ENCODE results near the gene TRPC4. TPM values are rescaled to one million over a fixed set of nuclear protein-coding genes. Genes with fewer than 3 reads are reported as not detected.
"Not testable (repeated sequence)": the region's sequence is repeated elsewhere in the genome, so short reads cannot be mapped to it uniquely, and the experiment has no call there.

TRPC4 gene
- total and polyA plus RNA-seq, 10 donors, result 0.06 to 0.42 (median 0.15) TPM; not detected in 4

DNA sequence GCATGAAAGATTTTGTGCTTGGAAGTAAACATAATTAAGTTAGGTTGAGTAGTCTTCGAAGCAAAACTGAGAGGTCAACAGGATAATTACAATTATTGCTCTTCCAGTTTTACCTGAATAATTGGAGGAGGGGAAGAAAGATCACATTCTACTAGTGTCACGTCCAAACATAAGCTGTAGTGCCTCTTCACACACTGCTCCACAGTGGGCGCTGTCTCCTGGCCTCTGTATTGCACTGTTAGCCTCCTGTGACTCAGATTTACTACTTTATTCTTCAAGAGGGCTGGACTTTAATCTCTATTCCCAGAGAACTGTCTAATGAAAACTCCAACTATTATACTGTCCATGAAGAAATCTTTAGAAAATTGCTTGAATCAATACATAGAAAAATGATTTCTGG, 62.9 kb downstream of the TRPC4 start:
- no peak overlapping the region for H3K4me3 ChIP-seq
- DNase-seq, result no peak
- H3K4me1 ChIP-seq, result no peaks in the 10 kb centered on the region
- no peaks in the 10 kb centered on the region for H3K9me3 ChIP-seq
- H3K27me3 ChIP-seq (replicated peaks in 1 of 7), result no peaks in the 10 kb centered on the region
- TF ChIP-seq POLR2A (IDR thresholded peaks at IDR 0.05) (no peak), POLR2AphosphoS5 (IDR thresholded peaks at IDR 0.05) (no peak)
- TF ChIP-seq, protein P1, sequence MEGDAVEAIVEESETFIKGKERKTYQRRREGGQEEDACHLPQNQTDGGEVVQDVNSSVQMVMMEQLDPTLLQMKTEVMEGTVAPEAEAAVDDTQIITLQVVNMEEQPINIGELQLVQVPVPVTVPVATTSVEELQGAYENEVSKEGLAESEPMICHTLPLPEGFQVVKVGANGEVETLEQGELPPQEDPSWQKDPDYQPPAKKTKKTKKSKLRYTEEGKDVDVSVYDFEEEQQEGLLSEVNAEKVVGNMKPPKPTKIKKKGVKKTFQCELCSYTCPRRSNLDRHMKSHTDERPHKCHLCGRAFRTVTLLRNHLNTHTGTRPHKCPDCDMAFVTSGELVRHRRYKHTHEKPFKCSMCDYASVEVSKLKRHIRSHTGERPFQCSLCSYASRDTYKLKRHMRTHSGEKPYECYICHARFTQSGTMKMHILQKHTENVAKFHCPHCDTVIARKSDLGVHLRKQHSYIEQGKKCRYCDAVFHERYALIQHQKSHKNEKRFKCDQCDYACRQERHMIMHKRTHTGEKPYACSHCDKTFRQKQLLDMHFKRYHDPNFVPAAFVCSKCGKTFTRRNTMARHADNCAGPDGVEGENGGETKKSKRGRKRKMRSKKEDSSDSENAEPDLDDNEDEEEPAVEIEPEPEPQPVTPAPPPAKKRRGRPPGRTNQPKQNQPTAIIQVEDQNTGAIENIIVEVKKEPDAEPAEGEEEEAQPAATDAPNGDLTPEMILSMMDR (IDR thresholded peaks at IDR 0.05 in 8 of 11, conservative IDR thresholded peaks at IDR 0.05 in 3 of 11), result no peak
- 68 to 80% (median 73%) methylated on average over 3 of the region's 3 CpGs for WGBS, 5 donors
- H3K27ac ChIP-seq, result no peak overlapping the region
- no peaks in the 10 kb centered on the region for H3K36me3 ChIP-seq
- intact Hi-C loops (cut with DNase I; ENCODE audit: low total_unique reads), result no loop called here

GRCh38 chr13:37797631-37798030, 71.9 kb downstream of the TRPC4 start:
- intact Hi-C loops (cut with DNase I; ENCODE audit: low total_unique reads), result no loop called here
- TF ChIP-seq, protein P1 (IDR thresholded peaks at IDR 0.05 in 8 of 11, conservative IDR thresholded peaks at IDR 0.05 in 3 of 11), result no peak
- TF ChIP-seq POLR2A (IDR thresholded peaks at IDR 0.05) (no peak), POLR2AphosphoS5 (IDR thresholded peaks at IDR 0.05) (no peak)

DNA sequence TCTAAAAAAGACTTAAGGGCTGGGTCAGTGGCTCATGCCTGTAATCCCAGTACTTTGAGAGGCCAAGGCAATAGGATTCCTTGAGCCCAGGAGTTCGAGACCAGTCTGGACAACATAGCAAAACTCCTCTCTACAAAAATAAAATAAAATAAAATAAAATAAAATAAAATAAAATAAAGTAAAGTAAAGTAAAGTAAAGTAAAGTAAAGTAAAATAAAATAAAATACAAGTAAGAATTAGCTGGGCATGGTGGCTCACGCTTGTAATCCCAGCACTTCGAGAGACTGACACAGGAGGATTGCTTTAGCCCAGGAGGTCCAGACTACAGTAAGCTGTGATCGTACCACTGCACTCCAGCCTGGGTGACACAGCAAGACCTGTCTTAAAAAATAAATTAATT, 72.8 kb downstream of the TRPC4 start:
- DNase-seq; H3K9me3 ChIP-seq; H3K36me3 ChIP-seq; H3K27ac ChIP-seq; H3K4me1 ChIP-seq; intact Hi-C loops (cut with DNase I; ENCODE audit: low total_unique reads); H3K27me3 ChIP-seq (replicated peaks in 1 of 7); H3K4me3 ChIP-seq: not testable (repeated sequence)
- 75 to 90% (median 79%) methylated on average over 4 of the region's 4 CpGs for WGBS, 5 donors

More at GRCh38 chr13:37797631-37798030, 71.9 kb downstream of the TRPC4 start:
- no peak for DNase-seq
- Histone ChIP-seq H3K4me1 (no peaks in the 10 kb centered on the region), H3K27me3 (replicated peaks in 1 of 7) (no peaks in the 10 kb centered on the region), H3K36me3 (no peaks in the 10 kb centered on the region), H3K4me3 (no peak overlapping the region), H3K9me3 (no peaks in the 10 kb centered on the region), H3K27ac (no peak overlapping the region)
- 67 to 78% (median 75%) methylated on average over 3 of the region's 3 CpGs for WGBS, 5 donors

GRCh38 chr13:37795326-37795725, 74.2 kb downstream of the TRPC4 start:
- intact Hi-C loops (cut with DNase I; ENCODE audit: low total_unique reads), result no loop called here
- no peak for DNase-seq
- TF ChIP-seq, protein P1 (IDR thresholded peaks at IDR 0.05 in 8 of 11, conservative IDR thresholded peaks at IDR 0.05 in 3 of 11), result no peak
- H3K27me3 ChIP-seq (replicated peaks in 1 of 7), result no peaks in the 10 kb centered on the region
- H3K27ac ChIP-seq, result no peak overlapping the region
- H3K4me1 ChIP-seq, result no peaks in the 10 kb centered on the region
- no peaks in the 10 kb centered on the region for H3K36me3 ChIP-seq
- no peaks in the 10 kb centered on the region for H3K9me3 ChIP-seq
- no peak overlapping the region for H3K4me3 ChIP-seq

DNA sequence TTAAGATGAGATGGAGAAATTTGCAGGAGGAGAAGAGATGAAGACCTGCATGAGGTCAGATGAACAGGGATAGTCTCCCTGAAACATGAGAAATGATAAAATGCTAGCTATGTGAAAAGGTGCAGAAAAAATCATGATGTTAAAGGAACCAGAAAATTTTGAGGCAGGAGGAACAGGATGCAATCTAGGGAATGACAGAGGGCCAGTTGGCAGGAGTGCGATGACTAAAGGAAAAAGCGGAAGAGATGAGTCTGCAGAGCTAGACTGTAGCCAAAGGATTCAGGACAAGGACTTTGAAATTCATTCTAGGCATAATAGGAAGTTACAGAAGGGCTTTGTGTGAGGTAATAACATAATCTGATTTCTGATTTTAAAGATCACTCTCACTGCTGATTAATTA, 77.9 kb downstream of the TRPC4 start:
- intact Hi-C loops (cut with DNase I; ENCODE audit: low total_unique reads), result no loop called here
- H3K27me3 ChIP-seq (replicated peaks in 1 of 7), result no peaks in the 10 kb centered on the region
- TF ChIP-seq POLR2A (IDR thresholded peaks at IDR 0.05), result no peak
- no peak for TF ChIP-seq POLR2AphosphoS5 (IDR thresholded peaks at IDR 0.05)
- TF ChIP-seq, protein P1 (IDR thresholded peaks at IDR 0.05 in 8 of 11, conservative IDR thresholded peaks at IDR 0.05 in 3 of 11), result no peak
- H3K4me1 ChIP-seq, result no peaks in the 10 kb centered on the region
- 83 to 93% (median 90%) methylated on average over 2 of the region's 2 CpGs for WGBS, 5 donors
- H3K36me3 ChIP-seq, result no peaks in the 10 kb centered on the region
- H3K27ac ChIP-seq, result no peak overlapping the region
- no peak overlapping the region for H3K4me3 ChIP-seq
- H3K9me3 ChIP-seq, result no peaks in the 10 kb centered on the region
- DNase-seq, result no peak

Measured in spleen (tissue), 11 donors.